ENCODE results near the gene CDC42BPA.

- TF ChIP-seq EZH2phosphoT487 (IDR thresholded peaks at IDR 0.05; ENCODE audit: insufficient read depth, low read depth), result no peak
- TF ChIP-seq EZH2 (IDR thresholded peaks at IDR 0.05; ENCODE audit: insufficient read depth, poor library complexity, severe bottlenecking), result no peak
Observed at GRCh38 chr1:227006226-227006796, 312.0 kb downstream of the CDC42BPA start.

All from GM23248 (cell line).